Measurements from ENCODE around the gene CEP250.
A peak's percentile ranks its signal among the peaks of the same experiment; 100 is the strongest.

Gene CEP250

GRCh38 chr20:35499271-35499670, 43.9 kb downstream of the CEP250 start:
- Histone ChIP-seq H3K36me3 (ENCODE audit: control insufficient read depth, low read length) (peaks cover 81% of the 10 kb centered on the region), H3K27me3 (ENCODE audit: control insufficient read depth, low read length) (no peaks in the 10 kb centered on the region), H3K4me2 (ENCODE audit: low read length) (no peak overlapping the region), H3K79me2 (ENCODE audit: control insufficient read depth, low read length) (no peaks in the 10 kb centered on the region), H3K4me3 (ENCODE audit: low read length) (no peak overlapping the region), H3K27ac (ENCODE audit: low read depth, low read length) (no peak overlapping the region), H4K20me1 (ENCODE audit: control insufficient read depth, insufficient read depth, low read depth, low read length) (no peaks in the 10 kb centered on the region), H3K9me3 (ENCODE audit: control insufficient read depth, insufficient read depth, low read length) (no peaks in the 10 kb centered on the region), H3K9me2 (replicated peaks; ENCODE audit: control insufficient read depth, low read length) (no peaks in the 10 kb centered on the region), H3K4me1 (ENCODE audit: control insufficient read depth, low read length) (peaks cover 17% of the 10 kb centered on the region), H3F3A (ENCODE audit: control insufficient read depth, insufficient read depth) (no peaks in the 10 kb centered on the region; the same call in 1 of the 2 replicates)
- TF ChIP-seq EZH2phosphoT487 (IDR thresholded peaks at IDR 0.05; ENCODE audit: borderline replicate concordance, low read length) = no peak
- TF ChIP-seq CTCF (IDR thresholded peaks at IDR 0.05; ENCODE audit: low read depth, low read length, poor library complexity, severe bottlenecking) = no peak

GRCh38 chr20:35502352-35502751, 47.0 kb downstream of the CEP250 start:
- H4K20me1 ChIP-seq (ENCODE audit: control insufficient read depth, insufficient read depth, low read depth, low read length) = no peaks in the 10 kb centered on the region
- peak overlapping the region; percentile 39 for H3K4me2 ChIP-seq (ENCODE audit: low read length)
- H3K36me3 ChIP-seq (ENCODE audit: control insufficient read depth, low read length) = peaks cover 77% of the 10 kb centered on the region
- H3K9me3 ChIP-seq (ENCODE audit: control insufficient read depth, insufficient read depth, low read length) = no peaks in the 10 kb centered on the region
- peaks cover 21% of the 10 kb centered on the region for H3K4me1 ChIP-seq (ENCODE audit: control insufficient read depth, low read length)
- no peaks in the 10 kb centered on the region; the same call in 1 of the 2 replicates for H3F3A ChIP-seq (ENCODE audit: control insufficient read depth, insufficient read depth)
- TF ChIP-seq EZH2phosphoT487 (IDR thresholded peaks at IDR 0.05; ENCODE audit: borderline replicate concordance, low read length) = no peak
- no peak for TF ChIP-seq CTCF (IDR thresholded peaks at IDR 0.05; ENCODE audit: low read depth, low read length, poor library complexity, severe bottlenecking)
- no peaks in the 10 kb centered on the region for H3K9me2 ChIP-seq (replicated peaks; ENCODE audit: control insufficient read depth, low read length)
- H3K27ac ChIP-seq (ENCODE audit: low read depth, low read length) = peak overlapping the region; percentile 17; the same call in 1 of the 2 replicates
- no peaks in the 10 kb centered on the region for H3K27me3 ChIP-seq (ENCODE audit: control insufficient read depth, low read length)
- H3K4me3 ChIP-seq (ENCODE audit: low read length) = no peak overlapping the region
- H3K79me2 ChIP-seq (ENCODE audit: control insufficient read depth, low read length) = no peaks in the 10 kb centered on the region

- Histone ChIP-seq H3K4me3 (ENCODE audit: low read length) (no peak overlapping the region), H3K9me2 (replicated peaks; ENCODE audit: control insufficient read depth, low read length) (no peaks in the 10 kb centered on the region), H4K20me1 (ENCODE audit: control insufficient read depth, insufficient read depth, low read depth, low read length) (no peaks in the 10 kb centered on the region), H3K27ac (ENCODE audit: low read depth, low read length) (no peak overlapping the region), H3K4me2 (ENCODE audit: low read length) (no peak overlapping the region), H3K27me3 (ENCODE audit: control insufficient read depth, low read length) (no peaks in the 10 kb centered on the region), H3K4me1 (ENCODE audit: control insufficient read depth, low read length) (peaks cover 21% of the 10 kb centered on the region), H3K9me3 (ENCODE audit: control insufficient read depth, insufficient read depth, low read length) (no peaks in the 10 kb centered on the region), H3K36me3 (ENCODE audit: control insufficient read depth, low read length) (peaks cover 74% of the 10 kb centered on the region), H3F3A (ENCODE audit: control insufficient read depth, insufficient read depth) (no peaks in the 10 kb centered on the region; the same call in 1 of the 2 replicates), H3K79me2 (ENCODE audit: control insufficient read depth, low read length) (no peaks in the 10 kb centered on the region)
- TF ChIP-seq CTCF (IDR thresholded peaks at IDR 0.05; ENCODE audit: low read depth, low read length, poor library complexity, severe bottlenecking) (no peak), EZH2phosphoT487 (IDR thresholded peaks at IDR 0.05; ENCODE audit: borderline replicate concordance, low read length) (no peak)
These were observed 47.9 kb downstream of the CEP250 start for GRCh38 chr20:35503281-35503680.

Measured in DOHH2 (cell line).